HepG2 (cell line): Measurements from ENCODE around the gene MIEF1. TPM values are rescaled to one million over a fixed set of nuclear protein-coding genes. Genes with fewer than 3 reads are reported as not detected.

Experiments
- ATF1 ChIP-seq: IDR thresholded peaks from 2 replicates; pipeline ENCODE4 v1.6.1; 2016; ENCODE audit warnings: mild to moderate bottlenecking, control low read depth
- CCAR2 ChIP-seq: fragments of 200-400 bp; formaldehyde crosslinking; optimal IDR thresholded peaks from 2 replicates; pipeline ENCODE3; 2018; ENCODE audit warnings: low read depth, mild to moderate bottlenecking, low read length, moderate library complexity
- CEBPG ChIP-seq: IDR thresholded peaks from 2 replicates; pipeline ENCODE4 v1.6.1; 2016
- HNF1B ChIP-seq: sonication (generic); formaldehyde crosslinking; IDR thresholded peaks from 2 replicates; pipeline ENCODE4 v1.5.1; 2020; ENCODE audit warnings: mild to moderate bottlenecking, moderate library complexity, missing genetic modification reagents
- KLF12 ChIP-seq: sonication (generic); formaldehyde crosslinking; IDR thresholded peaks from 2 replicates; pipeline ENCODE4 v1.4.0; 2020; ENCODE audit warnings: missing genetic modification reagents, borderline replicate concordance
- PRMT3 ChIP-seq: sonication (generic); formaldehyde crosslinking; IDR thresholded peaks from 2 replicates; pipeline ENCODE4 v1.8.1; 2022; ENCODE audit warnings: low read depth, mild to moderate bottlenecking, moderate library complexity, missing genetic modification reagents, borderline replicate concordance
- RARA ChIP-seq: IDR thresholded peaks from 2 replicates; pipeline ENCODE4 v1.6.1; 2016; ENCODE audit warnings: missing genetic modification reagents, missing compliant biosample characterization
- SMYD3 ChIP-seq: sonication (generic); formaldehyde crosslinking; IDR thresholded peaks from 2 replicates; pipeline ENCODE4 v1.8.1; 2023; ENCODE audit warnings: mild to moderate bottlenecking, missing genetic modification reagents
- SNRNP70 ChIP-seq: fragments of 200-400 bp; formaldehyde crosslinking; IDR thresholded peaks from 2 replicates; pipeline ENCODE4 v1.6.1; 2017; ENCODE audit warnings: mild to moderate bottlenecking, low read depth, low read length, moderate library complexity
- TFE3 ChIP-seq: IDR thresholded peaks from 2 replicates; pipeline ENCODE4 v1.6.1; 2016
- ZBTB1 ChIP-seq: sonication (generic); formaldehyde crosslinking; IDR thresholded peaks from 2 replicates; pipeline ENCODE4 v1.4.0; 2020; ENCODE audit warnings: missing genetic modification reagents, borderline replicate concordance
- ZNF414 ChIP-seq: sonication (generic); formaldehyde crosslinking; IDR thresholded peaks from 2 replicates; pipeline ENCODE4 v1.5.0; 2020; ENCODE audit warnings: missing genetic modification reagents
- ZNF546 ChIP-seq: sonication (generic); formaldehyde crosslinking; conservative IDR thresholded peaks from 2 replicates; pipeline ENCODE4 v1.8.1; 2023; ENCODE audit warnings: mild to moderate bottlenecking, missing genetic modification reagents
- polyA plus RNA-seq, 8 experiments: library from polyadenylated mRNA; depleted of rRNA in 3 of 8; stranded (reverse) in 7 of 8; unstranded in 1 of 8; fragments of >200 nt; fragmentation: Illumina TruSeq in 4 of 8; extraction: Trizol in 4 of 8; gene quantifications; 2 replicates each; pipeline versions ENCODE4 v1.2.1 to v1.2.3, GENCODE V29; 2011 to 2016; ENCODE audit warnings: low read depth in 4 of 8, missing spikeins in 1 of 8, mixed read lengths in 1 of 8; ENCODE audit not compliant: insufficient read depth in 1 of 8
- total RNA-seq, 5 experiments: library from RNA; depleted of rRNA; stranded (reverse); fragments of >200 nt; fragmentation: Illumina TruSeq; extraction: Trizol; gene quantifications; 2 replicates each; pipeline ENCODE4 v1.2.3, GENCODE V29; 2016; ENCODE audit warnings: low read depth in 1 of 5
- TF ChIP-seq, protein P1 (sequence below): sonication (generic); formaldehyde crosslinking; conservative IDR thresholded peaks from 2 replicates; pipeline ENCODE4 v1.8.1; 2023; ENCODE audit warnings: missing genetic modification reagents
- TF ChIP-seq, protein P2 (sequence below): sonication (generic); formaldehyde crosslinking; IDR thresholded peaks from 2 replicates; pipeline ENCODE4 v1.4.0; 2020; ENCODE audit warnings: missing genetic modification reagents, borderline replicate concordance
- TF ChIP-seq, protein P3 (sequence below): IDR thresholded peaks from 2 replicates; pipeline ENCODE4 v1.6.1; 2016; ENCODE audit warnings: missing genetic modification reagents, missing compliant biosample characterization

MIEF1 gene
- total and polyA plus RNA-seq, 2 of the 13 experiments (the other 11 are each of a cell fraction or from before 2014, with no cell fraction given) = 21.7 to 34.8 TPM

DNA sequence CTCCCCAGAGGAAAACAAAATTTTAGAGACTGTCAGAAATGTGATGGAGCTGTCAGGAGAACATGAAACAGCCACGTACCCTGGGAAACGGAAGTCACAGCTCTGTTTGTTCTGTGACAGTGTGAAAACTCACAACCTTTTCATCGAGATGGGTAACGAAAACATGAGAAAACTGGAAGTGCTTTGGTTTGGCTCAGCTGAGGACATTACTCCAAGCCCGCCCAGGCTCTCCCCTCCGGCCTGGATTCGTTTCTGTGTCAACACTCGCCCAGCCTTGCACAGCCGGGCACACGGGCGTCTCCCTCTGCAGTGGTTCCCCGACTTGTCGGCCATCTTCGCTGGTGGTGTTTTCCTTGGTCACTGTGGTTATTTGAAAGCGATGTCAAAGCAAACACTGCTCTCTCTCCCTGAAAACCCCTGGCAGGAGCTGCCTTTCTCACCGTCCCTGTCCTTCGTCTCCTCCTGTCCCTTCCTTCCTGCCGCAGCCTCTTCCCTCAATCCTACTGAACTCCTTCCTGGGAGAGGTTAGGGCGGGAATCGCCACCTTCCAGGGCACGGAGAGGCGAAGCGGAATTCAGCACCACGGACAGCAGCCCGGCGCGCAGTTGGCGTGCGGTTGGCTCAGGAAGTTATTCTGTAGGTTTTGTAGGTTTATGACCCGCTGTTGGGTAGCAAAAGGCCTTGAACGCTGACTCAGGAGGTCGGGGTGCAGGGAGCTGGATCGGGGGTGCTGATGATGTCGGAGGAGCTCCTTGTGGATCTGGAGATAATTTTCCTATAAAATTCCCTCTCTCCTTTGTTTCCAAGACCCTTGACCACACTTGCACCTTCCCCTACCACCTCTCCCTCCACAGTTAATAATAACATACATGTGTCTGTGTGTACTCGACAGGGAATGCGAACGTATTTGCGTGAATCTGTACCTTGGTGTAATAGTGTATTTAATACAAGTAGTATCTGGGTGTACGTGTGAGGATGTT, 43.6 kb downstream of the MIEF1 start (continued):
- TF ChIP-seq, protein P1, sequence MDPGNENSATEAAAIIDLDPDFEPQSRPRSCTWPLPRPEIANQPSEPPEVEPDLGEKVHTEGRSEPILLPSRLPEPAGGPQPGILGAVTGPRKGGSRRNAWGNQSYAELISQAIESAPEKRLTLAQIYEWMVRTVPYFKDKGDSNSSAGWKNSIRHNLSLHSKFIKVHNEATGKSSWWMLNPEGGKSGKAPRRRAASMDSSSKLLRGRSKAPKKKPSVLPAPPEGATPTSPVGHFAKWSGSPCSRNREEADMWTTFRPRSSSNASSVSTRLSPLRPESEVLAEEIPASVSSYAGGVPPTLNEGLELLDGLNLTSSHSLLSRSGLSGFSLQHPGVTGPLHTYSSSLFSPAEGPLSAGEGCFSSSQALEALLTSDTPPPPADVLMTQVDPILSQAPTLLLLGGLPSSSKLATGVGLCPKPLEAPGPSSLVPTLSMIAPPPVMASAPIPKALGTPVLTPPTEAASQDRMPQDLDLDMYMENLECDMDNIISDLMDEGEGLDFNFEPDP (CRISPR knock-in tag) = no peak
- TF ChIP-seq ZNF414 (CRISPR knock-in tag) = no peak
- peak; percentile 83 for TF ChIP-seq TFE3
- TF ChIP-seq CEBPG = no peak
- TF ChIP-seq, protein P2, sequence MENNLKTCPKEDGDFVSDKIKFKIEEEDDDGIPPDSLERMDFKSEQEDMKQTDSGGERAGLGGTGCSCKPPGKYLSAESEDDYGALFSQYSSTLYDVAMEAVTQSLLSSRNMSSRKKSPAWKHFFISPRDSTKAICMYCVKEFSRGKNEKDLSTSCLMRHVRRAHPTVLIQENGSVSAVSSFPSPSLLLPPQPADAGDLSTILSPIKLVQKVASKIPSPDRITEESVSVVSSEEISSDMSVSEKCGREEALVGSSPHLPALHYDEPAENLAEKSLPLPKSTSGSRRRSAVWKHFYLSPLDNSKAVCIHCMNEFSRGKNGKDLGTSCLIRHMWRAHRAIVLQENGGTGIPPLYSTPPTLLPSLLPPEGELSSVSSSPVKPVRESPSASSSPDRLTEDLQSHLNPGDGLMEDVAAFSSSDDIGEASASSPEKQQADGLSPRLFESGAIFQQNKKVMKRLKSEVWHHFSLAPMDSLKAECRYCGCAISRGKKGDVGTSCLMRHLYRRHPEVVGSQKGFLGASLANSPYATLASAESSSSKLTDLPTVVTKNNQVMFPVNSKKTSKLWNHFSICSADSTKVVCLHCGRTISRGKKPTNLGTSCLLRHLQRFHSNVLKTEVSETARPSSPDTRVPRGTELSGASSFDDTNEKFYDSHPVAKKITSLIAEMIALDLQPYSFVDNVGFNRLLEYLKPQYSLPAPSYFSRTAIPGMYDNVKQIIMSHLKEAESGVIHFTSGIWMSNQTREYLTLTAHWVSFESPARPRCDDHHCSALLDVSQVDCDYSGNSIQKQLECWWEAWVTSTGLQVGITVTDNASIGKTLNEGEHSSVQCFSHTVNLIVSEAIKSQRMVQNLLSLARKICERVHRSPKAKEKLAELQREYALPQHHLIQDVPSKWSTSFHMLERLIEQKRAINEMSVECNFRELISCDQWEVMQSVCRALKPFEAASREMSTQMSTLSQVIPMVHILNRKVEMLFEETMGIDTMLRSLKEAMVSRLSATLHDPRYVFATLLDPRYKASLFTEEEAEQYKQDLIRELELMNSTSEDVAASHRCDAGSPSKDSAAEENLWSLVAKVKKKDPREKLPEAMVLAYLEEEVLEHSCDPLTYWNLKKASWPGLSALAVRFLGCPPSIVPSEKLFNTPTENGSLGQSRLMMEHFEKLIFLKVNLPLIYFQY (CRISPR knock-in tag) = peak; percentile 89
- TF ChIP-seq PRMT3 (CRISPR knock-in tag) = peak; percentile 76; the same call in 1 of the 2 replicates
- no peak for TF ChIP-seq SNRNP70
- TF ChIP-seq, protein P3, sequence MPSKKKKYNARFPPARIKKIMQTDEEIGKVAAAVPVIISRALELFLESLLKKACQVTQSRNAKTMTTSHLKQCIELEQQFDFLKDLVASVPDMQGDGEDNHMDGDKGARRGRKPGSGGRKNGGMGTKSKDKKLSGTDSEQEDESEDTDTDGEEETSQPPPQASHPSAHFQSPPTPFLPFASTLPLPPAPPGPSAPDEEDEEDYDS (CRISPR knock-in tag) = peak; percentile 54
- no peak for TF ChIP-seq ATF1
- no peak for TF ChIP-seq HNF1B (CRISPR knock-in tag)
- 0 out of 2 replicates have a peak, but pooled peaks have one; percentile 40 for TF ChIP-seq KLF12
- TF ChIP-seq CCAR2 = no peak
- TF ChIP-seq ZNF546 (CRISPR knock-in tag) = 0 out of 2 replicates have a peak, but pooled peaks have one; percentile 43
- peak; percentile 87; the same call in 1 of the 2 replicates for TF ChIP-seq ZBTB1 (CRISPR knock-in tag)
- peak; percentile 78; the same call in 1 of the 2 replicates for TF ChIP-seq SMYD3 (CRISPR knock-in tag)
- peak; percentile 71 for TF ChIP-seq RARA (CRISPR knock-in tag)
